ENCODE results near the gene TMIGD1.
A peak's percentile ranks its signal among the peaks of the same experiment; 100 is the strongest.

Gene TMIGD1

GRCh38 chr17:30341703-30342249, 7.9 kb upstream of the TMIGD1 start:
- H3K4me3 ChIP-seq (ENCODE audit: low read depth, low read length) = no peak overlapping the region
- TF ChIP-seq CTCF (IDR thresholded peaks at IDR 0.05; ENCODE audit: borderline replicate concordance, insufficient read depth, low read depth, low read length) = no peak

DNA sequence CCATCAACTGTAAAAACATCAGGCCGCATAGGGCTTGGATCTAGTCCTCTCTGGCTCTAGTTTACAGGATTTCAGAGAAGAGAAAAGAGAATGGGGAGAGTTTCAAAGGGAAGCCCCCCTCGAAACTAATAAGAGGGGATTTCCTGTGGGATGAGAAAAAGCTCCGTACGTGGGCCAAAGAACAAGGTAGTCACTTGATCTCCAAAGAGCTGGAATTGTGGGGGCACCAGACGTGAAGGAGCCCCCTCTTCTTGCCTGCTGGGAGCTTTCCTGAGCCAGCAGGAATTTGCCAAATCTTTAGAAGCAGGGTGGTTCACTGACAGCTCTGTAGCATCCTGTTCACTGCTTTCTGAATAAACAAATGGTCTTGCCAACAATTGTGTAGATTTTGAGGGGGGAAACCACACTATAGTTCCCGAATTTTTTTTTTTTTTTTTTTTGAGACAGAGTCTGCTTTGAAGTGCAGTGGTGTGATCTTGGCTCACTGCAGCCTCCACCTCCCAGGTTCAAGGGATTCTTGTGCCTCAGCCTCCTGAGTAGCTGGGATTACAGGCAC, 7.0 kb upstream of the TMIGD1 start:
- no peak for TF ChIP-seq CTCF (IDR thresholded peaks at IDR 0.05; ENCODE audit: borderline replicate concordance, insufficient read depth, low read depth, low read length)
- no peak overlapping the region for H3K4me3 ChIP-seq (ENCODE audit: low read depth, low read length)

GRCh38 chr17:30339086-30339485, 5.2 kb upstream of the TMIGD1 start:
- TF ChIP-seq CTCF (IDR thresholded peaks at IDR 0.05; ENCODE audit: borderline replicate concordance, insufficient read depth, low read depth, low read length) = no peak
- H3K4me3 ChIP-seq (ENCODE audit: low read depth, low read length) = no peak overlapping the region

GRCh38 chr17:30337393-30337999, 3.6 kb upstream of the TMIGD1 start:
- TF ChIP-seq CTCF (IDR thresholded peaks at IDR 0.05; ENCODE audit: borderline replicate concordance, insufficient read depth, low read depth, low read length) = no peak
- H3K4me3 ChIP-seq (ENCODE audit: low read depth, low read length) = no peak overlapping the region

GRCh38 chr17:30336369-30337171, 2.7 kb upstream of the TMIGD1 start:
- H3K4me3 ChIP-seq (ENCODE audit: low read depth, low read length) = no peak overlapping the region
- peak; percentile 54 for TF ChIP-seq CTCF (IDR thresholded peaks at IDR 0.05; ENCODE audit: borderline replicate concordance, insufficient read depth, low read depth, low read length)

DNA sequence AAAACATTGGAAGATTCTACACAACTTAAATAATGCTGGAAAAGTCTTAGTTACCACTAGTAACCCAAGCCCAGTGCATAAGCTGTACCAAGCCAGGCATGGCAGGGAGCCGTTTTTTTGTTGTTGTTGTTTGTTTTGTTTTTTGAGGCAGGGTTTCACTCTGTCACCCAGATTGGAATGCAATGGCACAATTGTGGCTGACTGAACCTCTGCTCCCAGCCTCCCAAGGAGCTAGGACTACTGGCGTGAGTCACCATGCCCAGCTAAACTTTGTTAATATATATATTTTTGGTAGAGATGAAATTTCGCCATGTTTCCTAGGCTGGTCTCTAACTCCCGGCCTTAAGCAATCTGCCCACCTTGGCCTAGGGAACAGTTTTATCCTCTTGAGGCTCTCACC, 564 bp upstream of the TMIGD1 start:
- no peak overlapping the region for H3K4me3 ChIP-seq (ENCODE audit: low read depth, low read length)
- TF ChIP-seq CTCF (IDR thresholded peaks at IDR 0.05; ENCODE audit: borderline replicate concordance, insufficient read depth, low read depth, low read length) = no peak

All from GM12875 (cell line).